Activated naive CD8-positive, alpha-beta T cell treated with anti-CD3 and anti-CD28 coated beads, Interleukin-2, amount 10 ng/mL, durations not matched to agents 7 days and 5 days (primary cell): ENCODE results near the gene CCNJ. TPM values are rescaled to one million over a fixed set of nuclear protein-coding genes. Genes with fewer than 3 reads are reported as not detected.

Experiments used
- microRNA-seq: library from miRNA; unstranded; fragments of <30 nt; microRNA quantifications from one replicate; pipeline ENCODE4 v1.2.0, GENCODE V29; 2022
- total RNA-seq, 2 experiments: library from RNA; stranded (reverse); gene quantifications; one replicate each; pipeline ENCODE4 v1.2.3, GENCODE V29; 2021

Gene CCNJ
- total RNA-seq, 2 experiments from 2014 or later = 5.2 to 5.6 TPM

Small RNA genes within 50 kb of the gene (microRNA-seq; reads per million reads assigned to microRNA genes)
- 72.3 reads per million, percentile 50 among the genes with 10 or more reads in this experiment for gene MIR3157

Other genes with a start within 250 kb of the CCNJ start
- gene CC2D2B, start 135.6 kb upstream of the CCNJ start, total RNA-seq = under 1 TPM in 1 of 2 experiments, not detected in 1; 0.48 TPM
- gene ZNF518A, start 86.7 kb downstream of the CCNJ start, total RNA-seq = 10 to 100 TPM; 22.0 to 22.7 TPM
- gene BLNK, start 228.0 kb downstream of the CCNJ start, total RNA-seq = under 1 TPM; 0.43 to 0.44 TPM